GM21528 (cell line): ENCODE results near the gene CEMP1.
"Not testable (repeated sequence)": the region's sequence is repeated elsewhere in the genome, so short reads cannot be mapped to it uniquely, and the experiment has no call there.

Experiments
- ATAC-seq: cut with Tn5 transposase; IDR thresholded peaks from one replicate; pipeline ENCODE4 v1.9.1; 2021; ENCODE audit warnings: mild to moderate bottlenecking, moderate library complexity; ENCODE audit not compliant: unreplicated experiment, low FRiP score

CEMP1 gene, protein sequence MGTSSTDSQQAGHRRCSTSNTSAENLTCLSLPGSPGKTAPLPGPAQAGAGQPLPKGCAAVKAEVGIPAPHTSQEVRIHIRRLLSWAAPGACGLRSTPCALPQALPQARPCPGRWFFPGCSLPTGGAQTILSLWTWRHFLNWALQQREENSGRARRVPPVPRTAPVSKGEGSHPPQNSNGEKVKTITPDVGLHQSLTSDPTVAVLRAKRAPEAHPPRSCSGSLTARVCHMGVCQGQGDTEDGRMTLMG

DNA sequence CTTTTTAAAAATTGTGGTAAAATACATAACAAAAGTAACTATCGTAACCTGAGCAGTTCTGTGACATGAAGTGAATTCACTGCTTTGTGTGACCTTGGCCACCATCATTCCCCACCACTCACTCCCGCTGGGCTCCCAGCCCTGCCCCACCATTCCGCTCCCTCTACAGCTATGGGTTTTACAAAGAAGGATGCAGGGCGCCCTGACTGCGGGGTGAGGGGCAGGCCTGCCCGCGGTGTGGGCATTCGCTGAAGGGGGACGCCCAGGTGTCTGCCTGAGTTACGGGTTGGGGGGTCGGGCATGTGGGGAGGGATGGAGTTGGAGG, at the start of gene CEMP1:
CEMP1 (minus strand) TSS at position 38 of the 325 bp plus-strand sequence. CDS start 335 bp downstream, outside the sequence.
- no peak for ATAC-seq

DNA sequence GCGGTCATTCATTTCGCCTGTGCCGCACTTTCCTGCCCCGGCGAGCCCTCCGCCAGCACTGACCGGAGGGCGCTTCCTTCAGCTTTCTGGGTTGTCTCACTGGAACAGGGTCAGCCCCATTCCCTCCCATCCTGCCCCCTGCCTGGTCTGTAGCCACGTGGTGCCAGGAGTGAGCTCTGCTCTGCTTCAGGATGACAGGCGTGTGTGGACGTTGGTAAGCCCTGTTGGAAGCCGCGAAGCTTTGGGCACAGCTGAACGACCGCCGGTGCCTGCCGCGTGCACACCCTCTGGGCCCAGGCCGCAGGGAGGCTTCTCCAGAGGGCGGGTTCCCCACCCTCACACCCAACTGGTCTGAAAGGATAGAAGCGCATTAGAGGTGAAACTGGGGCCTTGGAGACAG, 49.6 kb upstream of the CEMP1 start:
- not testable (repeated sequence) for ATAC-seq

DNA sequence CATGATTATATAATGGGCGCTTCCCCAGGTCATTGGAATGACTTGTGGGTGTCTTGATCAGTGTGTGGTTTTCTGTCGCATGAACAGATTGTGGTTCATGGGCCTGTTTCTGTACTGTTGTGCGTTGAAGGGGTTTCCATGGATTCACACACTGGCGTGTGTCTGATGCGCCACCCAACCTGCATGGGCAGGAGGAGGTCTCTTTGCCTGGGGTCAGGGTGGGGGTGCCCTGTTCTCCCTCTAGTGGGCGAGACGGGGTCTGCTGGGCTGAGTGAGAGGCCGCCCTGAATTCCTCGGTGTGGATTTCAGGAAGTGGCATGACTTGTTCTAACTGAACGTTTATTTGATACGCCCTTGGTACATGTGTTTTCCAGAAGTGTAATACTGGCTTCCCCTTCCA, 48.9 kb upstream of the CEMP1 start:
- not testable (repeated sequence) for ATAC-seq

DNA sequence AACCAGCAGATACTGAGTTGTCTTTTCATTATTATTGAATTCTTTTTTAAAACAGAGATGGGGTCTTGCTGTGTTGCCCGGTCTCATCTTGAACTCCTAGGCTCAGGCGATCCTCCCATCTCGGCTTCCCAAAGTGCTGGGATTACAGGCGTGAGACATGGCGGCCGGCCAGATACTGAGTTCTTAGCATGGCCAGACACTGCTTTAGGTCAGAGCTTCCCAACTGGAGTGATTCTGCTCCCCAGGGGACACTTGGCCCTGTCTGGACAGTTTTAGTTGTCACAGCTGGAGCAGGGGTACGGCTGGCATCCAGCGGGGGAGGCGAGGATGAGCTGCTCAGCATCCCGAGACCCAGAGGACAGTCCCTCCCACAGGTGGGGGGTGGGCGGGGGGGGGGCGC, 47.7 kb upstream of the CEMP1 start:
- ATAC-seq: not testable (repeated sequence)

DNA sequence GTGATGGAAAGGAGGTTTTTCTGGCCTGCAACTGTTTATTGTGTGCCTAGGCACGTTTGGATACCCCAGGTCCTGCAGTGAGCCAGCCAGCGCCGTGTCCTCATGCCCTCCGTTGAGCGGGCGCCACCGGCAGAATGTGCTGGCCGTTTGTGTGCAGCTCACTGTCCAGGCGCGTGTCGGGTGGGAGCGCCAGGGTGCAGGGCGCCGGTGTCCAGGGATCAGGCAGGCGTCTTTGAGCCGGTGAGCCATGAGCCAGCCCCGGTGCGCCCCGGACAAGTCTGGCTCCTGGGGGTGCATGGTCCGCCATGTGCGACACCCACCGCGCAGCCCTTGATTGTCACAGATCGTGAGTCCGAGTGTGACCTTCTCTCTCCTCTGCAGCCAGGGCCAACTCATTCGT, 45.8 kb upstream of the CEMP1 start:
- not testable (repeated sequence) for ATAC-seq

DNA sequence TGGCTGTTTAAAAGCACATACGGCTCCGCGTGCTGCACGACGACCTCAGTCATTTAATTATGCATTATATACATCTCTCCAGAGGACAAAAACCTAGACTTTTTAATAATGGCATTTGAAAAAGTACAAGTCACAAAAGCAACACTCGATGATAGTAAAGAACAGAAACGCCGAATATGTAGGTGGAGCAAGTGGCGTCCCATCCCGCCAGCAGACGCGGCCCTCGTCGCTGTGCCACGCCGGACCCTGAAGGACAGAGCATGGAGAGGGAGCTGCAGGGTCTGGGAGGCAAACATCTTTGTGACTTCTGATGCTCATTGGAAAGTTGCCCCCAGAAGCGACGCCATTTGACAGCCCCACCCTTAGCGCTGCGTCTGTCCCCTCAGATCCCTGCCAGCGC, 44.6 kb upstream of the CEMP1 start:
- ATAC-seq: not testable (repeated sequence)

DNA sequence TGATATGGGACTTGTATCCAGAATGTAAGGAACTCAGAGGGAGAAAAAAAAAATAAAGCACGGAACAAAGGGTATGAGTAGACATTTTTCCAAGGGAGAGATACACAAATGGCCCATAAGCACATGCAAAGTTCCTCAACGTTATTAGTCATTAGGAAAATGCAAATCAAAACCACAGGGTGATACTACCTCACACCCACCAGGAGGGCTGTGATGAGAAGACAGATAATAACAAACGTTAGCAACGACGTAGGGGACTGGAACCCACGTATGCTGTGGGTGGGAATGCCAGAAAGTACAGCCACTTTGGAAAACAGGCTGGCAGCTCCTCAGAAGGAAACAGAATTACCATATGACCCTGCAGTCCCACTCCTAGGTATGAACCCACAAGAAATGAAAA, 41.5 kb upstream of the CEMP1 start:
- ATAC-seq: not testable (repeated sequence)

DNA sequence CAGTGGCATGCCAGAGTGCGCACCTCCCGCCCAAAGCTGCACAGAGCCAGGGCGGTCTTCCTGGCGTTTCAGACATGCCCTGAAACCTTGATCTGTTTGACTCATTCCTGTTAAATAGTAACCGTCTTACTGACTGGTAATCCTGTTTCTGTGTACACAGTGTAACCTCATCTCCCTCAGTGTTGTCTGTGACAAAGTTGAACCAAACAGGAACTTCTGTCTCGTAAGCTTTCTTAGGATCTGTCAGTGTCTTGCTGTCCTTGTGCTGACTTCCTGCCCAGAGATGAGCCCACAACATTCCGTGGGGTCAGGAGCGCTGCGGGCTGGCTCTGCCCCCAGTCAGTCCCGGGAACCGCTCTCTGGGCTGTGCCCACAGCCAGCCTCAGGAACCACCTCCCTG, 37.4 kb upstream of the CEMP1 start:
- not testable (repeated sequence) for ATAC-seq

DNA sequence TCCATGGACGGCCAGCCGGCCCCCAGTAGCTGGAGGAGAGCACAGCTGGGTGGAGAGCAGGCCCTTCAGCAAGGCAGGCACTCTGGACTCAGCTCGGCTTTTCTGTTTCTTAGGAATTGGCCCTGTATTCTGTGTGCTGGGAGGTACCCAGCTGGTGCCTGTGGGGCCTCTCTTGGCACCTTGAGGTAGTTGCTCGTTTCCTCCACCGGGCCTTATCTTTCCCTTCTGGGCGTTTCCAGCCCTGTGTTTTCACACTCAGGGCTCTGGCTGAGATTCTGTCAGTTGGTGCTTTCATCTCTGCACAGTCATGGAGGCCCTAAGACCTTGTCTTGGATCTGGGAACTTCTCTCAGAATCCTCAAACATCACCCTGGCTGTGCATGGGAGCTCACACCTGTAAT, 36.3 kb upstream of the CEMP1 start:
- ATAC-seq: not testable (repeated sequence)

DNA sequence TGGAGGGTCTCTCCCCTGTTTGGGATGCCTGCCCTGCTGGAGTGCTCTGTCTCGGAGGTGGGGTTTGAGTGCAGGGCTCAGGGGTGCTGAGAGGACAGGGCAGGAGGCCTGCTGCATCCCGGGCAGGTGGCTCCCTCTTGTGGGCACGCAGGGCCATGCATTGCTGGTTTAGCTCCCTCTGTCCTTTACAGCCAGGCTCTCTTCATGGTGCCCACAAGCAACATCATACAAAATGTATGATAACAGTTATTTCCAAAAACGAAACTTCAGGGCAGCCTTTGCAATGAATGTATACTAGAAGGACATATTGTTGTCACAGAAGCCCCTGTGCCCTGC, 29.6 kb upstream of the CEMP1 start:
- peak; percentile 26 for ATAC-seq

DNA sequence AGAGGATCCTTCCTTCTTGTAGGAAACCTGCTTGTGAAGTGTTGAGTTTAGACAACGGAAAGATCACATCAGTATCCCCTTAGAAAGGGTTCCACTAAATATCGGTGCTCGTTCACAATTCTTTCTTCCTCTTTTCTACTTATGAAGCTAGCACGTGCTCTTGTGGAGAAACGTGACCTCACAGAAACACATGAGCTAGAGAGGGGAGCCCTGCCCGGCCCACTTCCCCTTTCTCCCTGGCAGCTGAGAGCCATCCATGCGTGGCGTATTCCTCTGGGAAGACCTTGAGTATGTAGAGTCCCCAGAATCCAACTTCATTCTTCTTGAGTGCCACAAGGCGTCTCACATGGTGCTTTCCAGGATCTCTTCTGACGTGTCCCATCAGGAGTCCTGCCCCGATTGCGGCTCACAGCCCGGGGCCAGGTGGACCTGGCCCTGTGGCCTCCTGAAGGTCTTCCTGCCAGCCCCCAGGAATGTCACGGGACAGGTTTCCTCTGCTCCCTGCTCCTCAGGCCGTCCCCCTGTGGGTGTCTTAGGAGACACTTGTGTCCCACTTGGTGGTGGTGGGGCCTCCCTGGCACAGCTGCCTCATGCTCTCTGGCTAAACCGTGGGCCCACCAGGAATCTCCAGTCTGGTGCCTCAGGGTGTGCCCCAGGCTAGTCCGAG, 29.1 kb upstream of the CEMP1 start:
- ATAC-seq: peak; percentile 59

DNA sequence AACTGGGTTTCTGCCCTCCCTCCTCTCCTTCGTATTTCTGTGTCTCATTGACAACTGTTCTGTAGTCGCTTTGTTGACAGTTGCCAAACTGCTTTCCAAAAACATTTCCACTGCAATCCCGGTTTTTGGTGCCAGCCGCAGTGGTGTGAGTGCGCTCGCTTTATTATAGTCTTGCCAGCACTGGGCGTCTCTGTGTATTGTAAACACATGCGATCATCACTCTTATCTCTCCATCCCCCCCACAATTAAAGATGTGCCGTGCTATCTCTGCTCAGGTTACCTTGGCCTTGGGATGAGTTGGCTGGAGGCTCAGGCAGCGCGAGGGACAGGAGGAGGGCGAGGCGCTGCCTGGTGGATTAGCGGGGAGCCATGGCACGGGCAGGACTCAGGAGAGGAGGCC, 25.9 kb upstream of the CEMP1 start:
- ATAC-seq: not testable (repeated sequence)

DNA sequence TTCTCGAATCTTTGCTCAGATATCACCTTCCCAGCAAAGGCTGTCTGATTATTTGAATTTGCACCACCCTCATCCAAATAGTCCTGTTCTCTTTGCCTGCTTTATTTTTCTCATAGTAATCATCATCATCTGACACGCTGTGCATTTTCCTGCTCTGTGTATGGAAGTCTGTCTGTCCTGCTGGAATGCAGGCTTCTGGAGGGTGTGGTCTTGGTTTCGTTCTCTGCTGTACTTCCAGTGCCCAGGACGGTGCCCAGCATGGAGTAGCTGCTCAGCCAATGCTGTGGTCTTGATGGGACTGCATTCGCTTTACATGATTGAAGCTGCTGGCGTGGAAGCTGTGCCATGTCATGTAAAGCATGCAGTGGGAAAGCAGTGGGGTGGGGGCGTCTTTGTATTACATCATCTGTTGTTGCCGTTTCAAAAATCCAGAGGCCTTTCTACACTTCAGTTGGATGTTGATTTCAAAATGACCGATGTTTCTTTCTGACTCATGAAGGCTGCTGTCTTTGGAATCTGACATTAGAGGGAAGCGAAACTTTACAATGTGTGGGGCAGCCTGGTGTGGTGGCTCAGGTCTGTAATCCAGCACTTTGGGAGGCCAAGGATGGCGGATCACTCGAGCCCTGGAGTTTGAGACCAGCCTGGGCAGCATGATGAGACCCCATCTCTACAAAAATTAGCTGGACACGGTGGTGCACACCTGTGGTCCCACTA, 23.7 kb upstream of the CEMP1 start:
- ATAC-seq: not testable (repeated sequence)

DNA sequence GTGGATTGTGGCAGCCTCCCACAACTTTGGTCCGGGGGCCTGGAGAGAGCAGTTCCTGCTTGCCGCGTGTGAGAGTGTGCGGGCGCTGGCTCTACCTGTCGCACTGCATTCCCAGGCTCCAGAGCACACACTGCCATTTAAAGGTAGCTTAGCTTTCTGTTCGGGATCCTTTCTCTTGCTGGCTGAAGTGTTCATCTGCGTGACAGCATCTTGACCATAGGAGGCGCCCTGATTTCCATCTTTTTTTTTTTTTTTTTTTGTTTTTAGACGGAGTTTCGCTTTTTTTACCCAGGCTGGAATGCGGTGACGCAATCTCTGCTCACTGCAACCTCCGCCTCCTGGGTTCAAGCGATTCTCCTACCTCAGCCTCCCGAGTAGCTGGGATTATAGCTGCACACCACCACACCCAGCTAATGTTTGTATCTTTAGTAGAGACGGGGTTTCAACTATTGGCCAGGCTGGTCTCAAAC, 20.2 kb upstream of the CEMP1 start:
- not testable (repeated sequence) for ATAC-seq

DNA sequence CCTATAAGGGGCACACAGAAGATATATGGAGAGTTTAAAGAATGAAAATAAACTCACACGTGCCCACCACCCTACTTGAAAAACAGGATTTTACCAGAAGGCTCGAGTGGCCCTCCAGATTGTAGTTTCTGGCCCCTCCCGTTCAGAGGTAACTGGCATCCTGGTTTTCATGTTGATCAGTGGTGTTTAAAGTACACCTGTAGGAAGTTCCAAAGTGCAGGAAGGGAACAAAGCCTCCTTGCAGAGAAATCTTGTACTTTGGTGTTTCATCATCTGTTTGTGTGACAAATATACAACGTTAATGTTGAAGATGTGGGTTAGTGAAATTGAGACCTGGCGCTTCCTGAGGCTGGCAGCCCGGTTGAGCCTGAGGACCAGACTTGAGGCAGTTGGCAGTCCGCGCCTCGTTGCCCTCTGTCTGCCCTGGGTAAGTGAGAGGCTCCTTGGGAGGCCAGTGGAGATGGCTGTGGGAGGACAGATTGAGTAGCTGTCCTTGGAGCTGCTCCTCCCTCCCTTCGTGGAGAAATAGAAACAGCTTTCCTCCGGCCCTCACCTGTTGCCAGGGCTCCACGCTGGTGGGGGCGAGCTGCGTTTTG, 19.2 kb upstream of the CEMP1 start:
- not testable (repeated sequence) for ATAC-seq

DNA sequence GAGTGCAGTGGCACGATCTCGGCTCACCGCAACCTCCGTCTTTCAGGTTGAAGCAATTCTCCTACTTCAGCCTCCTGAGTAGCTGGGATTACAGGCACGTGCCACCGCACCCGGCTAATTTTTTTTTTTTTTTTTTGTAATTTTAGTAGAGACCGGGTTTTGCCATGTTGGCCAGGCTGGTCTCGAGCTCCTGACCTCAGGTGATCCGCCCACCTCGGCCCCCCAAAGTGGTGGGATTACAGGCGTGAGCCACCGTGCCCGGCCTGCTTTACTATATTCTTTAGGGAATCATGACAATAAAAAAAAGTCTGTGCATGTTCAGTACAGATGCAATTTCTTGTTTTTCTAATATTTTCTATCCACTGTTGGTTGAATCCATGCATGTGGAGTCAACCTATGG, 12.6 kb upstream of the CEMP1 start:
- not testable (repeated sequence) for ATAC-seq

DNA sequence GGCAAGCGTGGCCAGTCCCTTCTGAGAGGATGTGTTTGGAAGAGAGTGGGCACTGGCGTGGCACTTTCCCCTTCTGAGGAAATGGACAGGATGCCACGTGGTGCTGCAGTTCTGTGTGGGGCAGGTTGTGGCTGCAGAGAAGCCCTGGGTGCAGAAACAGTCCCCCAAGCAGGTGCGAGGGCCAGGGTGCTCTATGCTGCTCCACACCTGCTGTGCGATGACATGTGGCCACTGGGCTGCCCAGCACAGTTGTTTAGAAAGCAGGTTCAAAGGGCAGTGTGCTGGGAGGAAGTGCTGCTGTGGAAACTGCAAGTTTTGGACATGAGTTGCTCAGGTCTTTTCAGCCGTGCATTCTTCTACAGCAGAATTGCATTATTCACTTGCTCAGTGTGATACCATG, 10.2 kb upstream of the CEMP1 start:
- ATAC-seq: not testable (repeated sequence)

DNA sequence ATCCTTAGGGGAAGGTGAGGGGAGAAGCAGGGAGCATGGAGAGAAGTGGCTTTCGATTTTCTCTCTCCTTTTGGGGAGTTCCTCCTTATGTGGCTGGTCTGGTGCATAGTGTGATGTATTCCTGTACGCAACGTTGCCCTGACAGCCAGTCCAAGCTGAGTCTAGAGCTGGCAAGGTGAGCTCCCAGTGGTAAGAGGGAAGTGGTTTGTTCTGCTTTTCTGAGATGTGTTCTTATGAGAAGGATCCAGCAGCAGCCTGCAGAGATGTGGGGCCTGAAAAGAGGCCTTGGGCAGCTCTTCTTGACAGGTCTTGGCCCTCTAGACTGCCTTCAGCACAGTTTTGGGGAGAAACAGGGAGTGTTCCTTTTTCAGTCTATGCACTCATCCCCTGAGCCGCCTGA, 9.7 kb upstream of the CEMP1 start:
- not testable (repeated sequence) for ATAC-seq

DNA sequence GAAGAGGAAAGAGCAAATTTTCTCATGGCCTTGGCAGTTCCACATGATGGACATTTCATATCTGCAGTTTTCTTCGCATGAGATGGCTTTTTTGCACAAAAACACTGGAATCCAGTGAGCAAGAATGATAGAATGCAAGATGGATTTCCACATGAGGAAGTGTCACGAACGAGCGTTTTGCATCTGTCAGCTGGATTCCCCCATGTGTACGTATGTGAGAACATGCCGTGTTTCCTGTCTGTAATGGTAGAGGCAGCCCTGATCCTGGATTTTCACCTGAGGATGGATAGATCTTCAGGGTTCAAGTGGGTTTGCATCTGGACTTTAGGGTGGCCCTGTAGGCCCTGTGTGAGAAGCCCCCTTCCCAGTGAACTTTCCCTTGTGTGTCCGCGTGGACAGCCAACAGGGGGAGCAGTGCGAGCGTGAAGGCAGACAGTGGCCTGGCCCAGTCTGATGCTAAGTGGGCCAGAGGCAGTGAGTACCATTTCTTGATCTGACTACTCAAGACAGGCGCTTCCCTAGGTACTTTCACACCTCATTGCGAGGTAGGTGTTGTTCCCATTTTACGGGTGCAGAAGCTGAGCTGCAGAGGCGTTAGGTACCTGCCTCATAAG, 8.7 kb upstream of the CEMP1 start:
- not testable (repeated sequence) for ATAC-seq

DNA sequence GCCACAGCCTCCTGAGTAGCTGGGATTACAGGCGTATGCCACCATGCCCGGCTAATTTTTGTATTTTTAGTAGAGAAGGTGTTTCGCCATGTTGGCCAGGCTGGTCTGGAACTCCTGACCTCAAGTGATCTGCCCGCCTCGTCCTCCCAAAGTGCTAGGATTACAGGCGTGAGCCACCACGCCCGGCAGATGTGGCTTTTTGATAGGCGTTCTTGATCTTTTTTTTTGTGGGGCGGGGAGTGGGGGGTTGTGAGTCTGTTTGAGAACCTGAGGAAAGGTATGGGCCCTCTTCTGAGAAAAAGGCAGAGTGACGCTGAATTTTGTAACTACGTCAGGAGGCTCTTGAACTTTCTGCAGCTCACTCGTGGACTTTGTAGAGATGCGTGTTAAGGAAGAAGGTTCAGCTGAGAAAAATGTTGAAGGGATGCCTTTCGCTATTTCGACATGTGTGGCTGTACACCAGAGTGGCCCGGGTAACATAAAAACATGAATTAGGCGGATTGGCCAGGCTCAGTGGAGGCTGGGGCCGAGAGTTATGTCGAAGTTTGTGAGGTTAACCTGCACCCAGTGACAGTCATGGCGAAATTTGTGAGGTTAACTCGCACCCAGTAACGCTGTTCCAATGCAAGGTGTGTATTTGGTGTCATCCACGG, 8.1 kb upstream of the CEMP1 start:
- not testable (repeated sequence) for ATAC-seq
